Psoas muscle (tissue), 8 donors: ENCODE measurements around the gene COL23A1. TPM values are rescaled to one million over a fixed set of nuclear protein-coding genes. Genes with fewer than 3 reads are reported as not detected.
A peak's percentile ranks its signal among the peaks of the same experiment; 100 is the strongest.

Experiments
- ATAC-seq, 4 donors: fragments of 200-7000 bp; cut with Tn5 transposase; one replicate each; pipeline ENCODE4 v1.9.1; 2020; ENCODE audit warnings: moderate library complexity in 3 of 4, mild to moderate bottlenecking in 2 of 4
- DNase-seq, 2 donors: peaks; one replicate each; pipeline ENCODE4 v3.0.0-alpha.2; 2020
- H3K27ac ChIP-seq: fragments of 200-600 bp; one replicate; pipeline ENCODE4 v1.8.0; 2022
- H3K27me3 ChIP-seq, 3 donors: fragments of 200-600 bp in 1 of 3; one replicate each; pipeline versions ENCODE4 v1.6.1 to v1.8.0; 2013 to 2022; ENCODE audit warnings: low read length in 2 of 3, mild to moderate bottlenecking in 2 of 3, moderate library complexity in 1 of 3; ENCODE audit not compliant: insufficient read depth in 3 of 3
- H3K36me3 ChIP-seq, 2 donors: fragments of 200-600 bp in 1 of 2; one replicate each; pipeline versions ENCODE4 v1.6.1 to v1.8.0; 2013 to 2022; ENCODE audit warnings: low read depth in 1 of 2, mild to moderate bottlenecking in 1 of 2, moderate library complexity in 1 of 2; ENCODE audit not compliant: insufficient read depth in 1 of 2
- H3K4me1 ChIP-seq: fragments of 200-600 bp; one replicate; pipeline ENCODE4 v1.8.0; 2022
- H3K4me3 ChIP-seq: fragments of 200-600 bp; one replicate; pipeline ENCODE4 v1.8.0; 2022; ENCODE audit warnings: mild to moderate bottlenecking
- H3K9me3 ChIP-seq: fragments of 200-600 bp; one replicate; pipeline ENCODE4 v1.8.0; 2022
- CTCF ChIP-seq: fragments of 200-600 bp; IDR thresholded peaks from one replicate; pipeline ENCODE4 v1.8.0; 2022; ENCODE audit warnings: antibody characterized with exemption
- WGBS, 3 donors: extraction: QIAGEN DNeasy Blood & Tissue Kit; methylation state at CpG; one replicate each; pipeline versions ENCODE4 v1.1.6 to v1.1.7; 2013; 5-methylcytosine and 5-hydroxymethylcytosine counted together
- intact Hi-C, 2 donors: fragments of 100-400 bp; cut with DNase I; formaldehyde crosslinking; loops; one replicate each; pipeline versions ENCODE4 v1.11.0 to v1.14.2; 2022
- polyA plus RNA-seq, 3 donors: library from polyadenylated mRNA; stranded (reverse); fragments of 200-250 nt; gene quantifications; one replicate each; pipeline ENCODE4 v1.2.3, GENCODE V29; 2013
- total RNA-seq, 4 donors: library from RNA; stranded (reverse); fragmentation: NEBNext Ultra II Directional in 2 of 4; extraction: Animal tissue kit (Norgen Biotek cat#: 25700) in 2 of 4; gene quantifications; one replicate each; pipeline versions ENCODE4 v1.2.1 to v1.2.4, GENCODE V29; 2021 to 2023
- donor health status: healthy with polysubstance abuse.
- donor health status: DM: no; HTN: no; CAD: no; lungs with moderate emphysema.
- donor health status: Bipolar disorder and iron deficiency.
- donor health status: healthy.
- donor health status: DM: yes; HTN: yes; CAD: no.
- donor health status: DM: no; HTN: no; CAD: no.
- donor health status: DM: no; HTN: no; CAD: no.
- donor health status: DM: yes; HTN: yes; CAD: no.

COL23A1 gene
- total and polyA plus RNA-seq, 7 donors: 0.66 to 3.0 (median 1.2) TPM

GRCh38 chr5:178213748-178214151, 376.4 kb downstream of the COL23A1 start:
- ATAC-seq (peak in 1 of 4 donors; percentile 12), DNase-seq (no peak)
- Histone ChIP-seq H3K9me3 (no peaks in the 10 kb centered on the region), H3K36me3 (peaks cover 25 to 96% of the 10 kb centered on the region in 2 donors), H3K4me3 (no peak overlapping the region), H3K27me3 (no peaks in the 10 kb centered on the region), H3K27ac (no peak overlapping the region), H3K4me1 (peaks cover 2% of the 10 kb centered on the region)
- intact Hi-C loops: no loop called here
- no peak for TF ChIP-seq CTCF
- whole genome bisulfite sequencing, 3 donors: 68 to 72% (median 69%) methylated on average over 8 of the region's 8 CpGs

- WGBS, 3 donors: 30 to 45% (median 32%) methylated on average over 4 of the region's 4 CpGs
- no peak for TF ChIP-seq CTCF
- Histone ChIP-seq H3K27ac (no peak overlapping the region), H3K36me3 (peaks cover 25 to 96% of the 10 kb centered on the region in 2 donors), H3K4me1 (no peaks in the 10 kb centered on the region), H3K4me3 (no peak overlapping the region), H3K9me3 (no peaks in the 10 kb centered on the region), H3K27me3 (no peaks in the 10 kb centered on the region)
- peak; percentile 21 to 70 (median 56) for ATAC-seq
- intact Hi-C loops: no loop called here
- DNase-seq: no peak
These were observed 377.2 kb downstream of the COL23A1 start for GRCh38 chr5:178213003-178213461.

- Histone ChIP-seq H3K27ac (no peak overlapping the region), H3K36me3 (peaks cover 25 to 100% of the 10 kb centered on the region in 2 donors), H3K27me3 (no peaks in the 10 kb centered on the region), H3K4me1 (peaks cover 5% of the 10 kb centered on the region), H3K4me3 (no peak overlapping the region), H3K9me3 (no peaks in the 10 kb centered on the region)
- WGBS, 3 donors: 86 to 92% (median 91%) methylated on average over 3 of the region's 3 CpGs
- intact Hi-C loops: no loop called here
- TF ChIP-seq CTCF: no peak
- DNase-seq: no peak
- peak in 1 of 4 donors; percentile 0 for ATAC-seq
These were observed 377.8 kb downstream of the COL23A1 start for GRCh38 chr5:178212241-178213002.

DNA sequence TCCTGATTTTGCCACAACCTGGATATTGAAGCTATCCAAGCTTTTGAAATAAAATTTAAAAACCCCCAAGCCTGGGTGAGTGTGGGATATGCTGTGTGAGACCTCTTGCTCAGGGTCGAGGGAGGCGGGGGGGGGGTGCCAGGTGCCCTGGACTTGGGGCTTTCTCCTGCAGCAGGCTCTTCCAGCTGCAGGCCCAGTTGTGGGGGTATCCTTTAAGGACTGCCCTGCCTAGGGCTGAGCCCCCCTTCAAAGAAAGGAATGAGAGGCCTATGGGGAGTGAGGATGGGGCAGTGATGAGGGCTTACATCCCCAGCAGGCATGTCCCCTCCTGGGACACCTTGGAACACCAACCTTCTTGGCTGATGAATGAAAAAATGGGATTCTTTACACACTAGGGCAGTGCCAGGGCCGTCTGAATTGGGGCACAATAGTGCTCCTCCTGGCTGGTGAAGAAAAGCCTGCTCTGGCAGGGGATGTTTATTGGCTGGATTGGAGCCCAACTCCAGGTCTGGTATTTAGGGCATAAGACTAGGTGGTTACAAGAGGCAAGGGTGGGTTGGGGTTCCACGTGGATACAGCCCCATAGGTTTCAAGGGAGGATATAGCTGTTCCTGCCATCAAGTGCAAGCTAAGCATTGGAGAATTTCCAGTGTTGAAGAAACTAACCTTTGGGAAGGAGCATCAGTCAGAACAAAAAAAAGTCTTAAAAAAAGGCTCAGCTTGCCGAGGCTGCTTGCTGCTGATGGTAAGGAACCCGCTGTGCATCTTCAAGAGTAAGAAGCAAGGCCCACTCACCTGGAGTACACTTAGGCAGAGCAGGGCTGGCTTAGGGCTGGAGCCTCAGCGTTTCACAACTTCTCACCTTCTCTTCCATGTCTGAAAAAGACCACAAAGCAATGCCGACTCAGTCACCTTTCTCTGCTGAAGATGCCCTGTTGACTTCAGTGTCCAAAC, 378.8 kb downstream of the COL23A1 start:
- 61 to 73% (median 65%) methylated on average over 8 of the region's 8 CpGs for WGBS, 3 donors

More for the DNA sequence above, 378.8 kb downstream of the COL23A1 start:
- H3K36me3 ChIP-seq: peaks cover 32 to 100% of the 10 kb centered on the region in 2 donors
- no peak overlapping the region for H3K27ac ChIP-seq
- intact Hi-C loops: no loop called here
- H3K4me1 ChIP-seq: peaks cover 16% of the 10 kb centered on the region
- no peaks in the 10 kb centered on the region for H3K27me3 ChIP-seq
- H3K9me3 ChIP-seq: no peaks in the 10 kb centered on the region
- no peak for TF ChIP-seq CTCF
- no peak overlapping the region for H3K4me3 ChIP-seq
- ATAC-seq (no peak), DNase-seq (no peak)
